Stimulated activated CD4-positive, alpha-beta T cell treated with anti-CD3 and anti-CD28 coated beads, Interleukin-4, amount 100 ng/mL, for 4 hours (primary cell): Measurements from ENCODE around the gene GATA3.

Source experiments
- DNase-seq, 2 experiments: peaks; one replicate each; pipeline ENCODE4 v3.0.0-alpha.2; 2020

Gene GATA3

DNA sequence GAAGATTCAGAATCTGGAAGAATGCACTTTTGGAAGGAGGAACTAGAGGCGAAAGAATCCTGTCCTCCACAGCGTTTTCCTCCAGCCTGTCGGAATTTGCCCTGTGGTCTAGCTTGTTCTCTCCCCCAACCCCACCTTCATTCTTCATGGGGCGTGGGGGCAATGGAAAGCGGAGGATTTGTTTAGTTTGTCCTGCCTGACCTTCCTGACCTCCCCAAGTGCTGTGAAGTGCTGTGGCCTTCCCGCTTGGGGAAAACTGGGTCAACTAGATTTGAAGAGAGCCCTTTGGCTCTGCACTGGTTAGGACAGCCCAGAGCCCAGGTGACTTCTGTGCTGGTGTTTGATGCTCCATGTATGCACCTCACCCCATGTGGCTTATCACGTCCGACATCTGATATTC lies 49.1 kb downstream of the GATA3 start:
- no peak for DNase-seq

GRCh38 chr10:8104005-8104404 lies 49.5 kb downstream of the GATA3 start:
- no peak for DNase-seq

DNA sequence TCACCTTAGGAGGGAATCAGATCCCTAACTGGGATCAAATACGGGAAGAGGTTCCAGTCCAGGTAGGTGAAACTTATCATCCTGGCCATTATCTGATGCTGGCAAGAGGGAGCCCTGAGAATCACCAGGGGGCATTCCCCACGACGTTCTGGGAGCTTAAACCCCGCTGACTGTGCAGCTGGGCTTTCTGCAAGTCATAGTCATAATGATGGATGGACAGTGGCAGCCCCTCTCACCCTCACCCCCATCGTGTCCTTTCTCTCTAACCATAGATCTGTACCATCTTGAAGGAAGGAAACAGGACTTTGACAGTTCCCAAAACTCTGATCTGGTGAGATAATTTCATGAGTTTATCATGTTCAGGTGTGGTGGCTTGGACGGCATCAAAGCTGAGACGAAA lies 50.2 kb downstream of the GATA3 start:
- no peak for DNase-seq

- no peak for DNase-seq
Measured at GRCh38 chr10:8105932-8106331, 51.4 kb downstream of the GATA3 start.

GRCh38 chr10:8112230-8112905 lies 57.9 kb downstream of the GATA3 start:
- no peak for DNase-seq

GRCh38 chr10:8112942-8113442 lies 58.5 kb downstream of the GATA3 start:
- no peak for DNase-seq

DNA sequence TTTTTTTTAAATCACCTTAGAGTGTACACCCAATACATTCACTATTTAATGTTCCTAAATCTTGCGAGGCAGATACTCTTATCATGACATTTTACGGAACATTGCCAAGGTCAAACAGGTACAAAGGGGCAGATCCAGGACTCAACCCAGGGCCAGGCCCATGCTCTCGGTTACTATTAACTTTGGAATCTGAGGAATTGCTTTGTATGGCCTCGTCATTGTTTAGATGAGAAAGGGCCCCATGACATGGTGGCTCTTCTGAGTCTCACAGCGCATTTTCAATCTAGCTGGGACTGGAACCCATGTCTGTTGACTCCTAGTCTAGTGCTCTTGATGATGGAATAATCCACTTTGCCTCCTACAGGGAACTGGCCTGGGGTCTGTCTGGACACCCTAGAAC lies 59.1 kb downstream of the GATA3 start:
- DNase-seq, result no peak

DNA sequence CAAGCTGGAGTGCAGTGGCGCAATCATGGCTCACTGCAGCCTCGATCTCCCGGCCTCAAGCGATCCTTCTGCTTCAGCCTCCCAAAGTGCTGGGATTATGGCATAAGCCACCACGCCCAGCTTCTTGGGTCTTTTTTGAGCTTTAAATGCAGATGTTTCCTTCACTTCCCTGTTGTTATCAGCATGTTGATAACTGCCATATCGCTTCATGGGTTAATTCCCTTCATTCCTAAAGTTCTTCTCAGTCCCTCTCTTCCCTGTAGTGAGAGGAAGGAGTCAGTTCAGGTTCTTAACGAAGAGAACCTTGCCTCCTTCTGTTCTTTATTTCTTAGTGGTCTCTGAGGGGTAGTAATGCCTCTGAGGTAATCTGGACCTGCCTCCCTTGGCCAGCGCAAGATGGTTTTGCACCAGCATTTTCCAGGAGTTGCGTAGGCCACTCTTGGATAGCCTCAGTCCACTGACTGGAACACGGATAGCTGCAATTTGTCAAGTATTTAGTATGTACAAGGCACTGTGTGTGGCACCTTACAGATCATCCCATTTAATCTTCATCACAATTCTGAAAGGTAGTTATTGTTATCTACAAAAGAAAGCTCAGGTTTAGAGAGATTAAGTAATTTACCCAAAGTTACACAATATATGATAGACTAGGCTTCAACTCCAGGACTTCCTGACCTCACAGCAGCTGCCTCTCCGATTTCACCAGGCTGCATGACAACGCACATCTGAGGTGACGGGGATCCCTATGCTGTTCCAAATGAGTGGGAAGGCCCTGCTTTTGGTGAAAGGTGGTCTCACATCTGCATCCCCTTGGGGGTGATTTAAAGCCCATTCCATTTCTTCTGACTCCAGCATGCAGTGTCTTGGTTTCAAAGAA lies 60.5 kb downstream of the GATA3 start:
- no peak for DNase-seq

DNA sequence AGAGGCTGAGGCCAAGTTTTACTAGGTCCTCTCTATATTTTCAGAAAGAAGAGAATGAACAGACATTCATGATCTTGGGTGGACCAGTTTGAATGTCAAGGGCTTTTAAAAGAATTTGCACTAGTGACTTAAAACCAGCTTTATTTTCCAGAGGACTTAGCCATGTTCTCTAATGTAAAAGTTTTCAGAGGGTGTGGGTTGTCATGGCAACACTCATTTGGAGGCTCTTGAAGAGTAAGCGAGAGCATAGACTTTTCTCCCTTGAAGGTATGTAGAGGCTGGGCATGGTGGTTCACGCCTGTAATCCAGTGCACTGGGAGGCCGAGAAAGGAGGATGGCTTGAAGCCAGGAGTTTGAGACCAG lies 61.1 kb downstream of the GATA3 start:
- DNase-seq, result no peak

DNA sequence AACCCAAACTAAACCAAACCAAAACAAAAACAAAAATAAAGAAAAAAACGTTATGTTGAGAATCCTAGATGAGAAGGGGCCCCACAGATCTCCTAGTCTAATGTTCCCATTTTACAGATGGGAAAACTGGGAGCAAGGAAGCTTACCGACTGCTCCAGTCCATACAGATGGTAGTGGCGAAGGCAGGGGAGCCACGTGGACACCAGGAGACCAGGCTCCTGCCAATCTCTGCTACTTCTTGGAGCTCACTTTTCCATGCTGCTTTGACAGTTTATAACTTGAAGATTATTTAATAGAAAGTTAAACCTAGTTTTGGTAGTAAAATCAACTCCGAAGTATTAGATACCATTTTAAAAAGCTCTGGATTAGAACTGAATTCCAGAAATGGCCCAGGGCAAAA lies 62.0 kb downstream of the GATA3 start:
- DNase-seq, result no peak

- no peak for DNase-seq
Measured at GRCh38 chr10:8116926-8117493, 62.5 kb downstream of the GATA3 start.

GRCh38 chr10:8121201-8121890 lies 66.9 kb downstream of the GATA3 start:
- no peak for DNase-seq

GRCh38 chr10:8122611-8123369 lies 68.3 kb downstream of the GATA3 start:
- no peak for DNase-seq

GRCh38 chr10:8124436-8124835 lies 69.9 kb downstream of the GATA3 start:
- DNase-seq, result no peak
